ENCODE measurements around the gene ALS2.

DNA sequence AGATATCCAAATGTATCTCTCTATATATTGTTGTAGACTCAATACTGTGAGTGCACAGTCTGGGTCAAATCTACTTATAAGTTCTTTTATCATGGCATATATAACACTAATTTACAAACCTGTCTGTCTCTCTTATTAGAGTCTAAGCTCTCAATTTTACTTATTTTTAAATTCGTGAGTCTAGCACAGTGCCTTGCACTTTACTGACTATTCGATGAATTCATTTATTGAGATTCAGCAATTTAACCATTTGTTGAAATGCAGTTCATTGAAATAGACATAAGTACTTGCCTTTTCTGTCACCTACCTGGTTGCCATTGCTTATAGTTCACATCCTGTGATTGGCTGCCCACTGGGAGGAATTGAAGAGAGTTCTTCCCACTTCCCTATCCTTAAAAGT is 10.3 kb upstream of the ALS2 start:
- TF ChIP-seq GATA3 (IDR thresholded peaks at IDR 0.05; ENCODE audit: low read depth, low read length) (no peak), GATA2 (IDR thresholded peaks at IDR 0.05; ENCODE audit: low read depth, low read length) (no peak)
